Caki2 (cell line): Measurements from ENCODE around the gene FGF19. TPM values are rescaled to one million over a fixed set of nuclear protein-coding genes. Genes with fewer than 3 reads are reported as not detected.
"Not testable (repeated sequence)": the region's sequence is repeated elsewhere in the genome, so short reads cannot be mapped to it uniquely, and the experiment has no call there.

ENCODE experiments used
- DNase-seq: peaks from one replicate; pipeline ENCODE4 v3.0.0-alpha.2; 2015; ENCODE audit warnings: low read depth
- in situ Hi-C: cut with HindIII; loops from 2 replicates; pipeline ENCODE4 v1.10.0; 2016; ENCODE audit warnings: low sequenced_read_pairs, low pct_unique_long_range_greater_than_20kb, mixed read lengths
- total RNA-seq: library from RNA; depleted of rRNA; stranded (reverse); fragments of >200 nt; shearing (Covaris generic); gene quantifications from 2 replicates; pipeline ENCODE4 v1.2.3, GENCODE V29; 2014; ENCODE audit warnings: low replicate concordance

FGF19 gene
- total RNA-seq, 1 experiment from 2014 or later, result not detected

- in situ Hi-C loops, result no loop called here
- no peak for DNase-seq
Measured at GRCh38 chr11:69700278-69701140, 3.3 kb downstream of the FGF19 start.

GRCh38 chr11:69699213-69699612 lies 4.6 kb downstream of the FGF19 start:
- no peak for DNase-seq
- in situ Hi-C loops, result no loop called here

GRCh38 chr11:69698362-69698761 lies 5.5 kb downstream of the FGF19 start:
- in situ Hi-C loops, result no loop called here
- DNase-seq, result no peak

- no peak for DNase-seq
- in situ Hi-C loops, result no loop called here
Measured at GRCh38 chr11:69697861-69698260, 6.0 kb downstream of the FGF19 start.

GRCh38 chr11:69697469-69697843 lies 6.4 kb downstream of the FGF19 start:
- no peak for DNase-seq
- in situ Hi-C loops, result no loop called here

- in situ Hi-C loops, result no loop called here
- no peak for DNase-seq
Measured at GRCh38 chr11:69696749-69697468, 6.9 kb downstream of the FGF19 start.

GRCh38 chr11:69695995-69696394 lies 7.8 kb downstream of the FGF19 start:
- in situ Hi-C loops, DNase-seq: not testable (repeated sequence)

- in situ Hi-C loops, result no loop called here
Measured at GRCh38 chr11:69695581-69695980, 8.2 kb downstream of the FGF19 start.

GRCh38 chr11:69694781-69695180 lies 9.0 kb downstream of the FGF19 start:
- no peak for DNase-seq
- in situ Hi-C loops, result no loop called here

More at GRCh38 chr11:69695581-69695980, 8.2 kb downstream of the FGF19 start:
- no peak for DNase-seq

- in situ Hi-C loops, result no loop called here
- DNase-seq, result no peak
Measured at GRCh38 chr11:69692422-69692821, 11.4 kb downstream of the FGF19 start.

GRCh38 chr11:69691463-69691862 lies 12.4 kb downstream of the FGF19 start:
- DNase-seq, result no peak
- in situ Hi-C loops, result no loop called here

GRCh38 chr11:69689484-69690319 lies 14.1 kb downstream of the FGF19 start:
- in situ Hi-C loops, result no loop called here
- no peak for DNase-seq

GRCh38 chr11:69687969-69688771 lies 15.7 kb downstream of the FGF19 start:
- peak; percentile 30 for DNase-seq
- in situ Hi-C loops, result not testable (repeated sequence)

- DNase-seq, result no peak
- in situ Hi-C loops, result no loop called here
Measured at GRCh38 chr11:69686856-69687255, 17.0 kb downstream of the FGF19 start.

GRCh38 chr11:69686452-69686851 lies 17.4 kb downstream of the FGF19 start:
- in situ Hi-C loops, result no loop called here
- no peak for DNase-seq

GRCh38 chr11:69685348-69685747 lies 18.5 kb downstream of the FGF19 start:
- in situ Hi-C loops, result no loop called here
- no peak for DNase-seq

GRCh38 chr11:69684651-69685050 lies 19.2 kb downstream of the FGF19 start:
- DNase-seq, result no peak
- in situ Hi-C loops, result no loop called here

GRCh38 chr11:69683764-69684333 lies 20.0 kb downstream of the FGF19 start:
- in situ Hi-C loops, result no loop called here
- no peak for DNase-seq
